SU-DHL-6 (cell line): ENCODE measurements around the gene RBM33.

Source experiments
- EZH2phosphoT487 ChIP-seq: fragments of 200-600 bp; sonication (generic), shearing (Covaris generic); conservative IDR thresholded peaks from 2 replicates; pipeline ENCODE4 v1.6.1; 2018; ENCODE audit warnings: mild to moderate bottlenecking, antibody characterized with exemption, low read length, moderate library complexity, mixed read lengths
- TF ChIP-seq, protein P1 (sequence below): fragments of 200-600 bp; sonication (generic); IDR thresholded peaks from one replicate; pipeline ENCODE4 v1.5.1; 2017; ENCODE audit warnings: antibody characterized with exemption, mild to moderate bottlenecking, low read length, moderate library complexity; ENCODE audit not compliant: insufficient read depth, poor library complexity, severe bottlenecking

- TF ChIP-seq, protein P1, sequence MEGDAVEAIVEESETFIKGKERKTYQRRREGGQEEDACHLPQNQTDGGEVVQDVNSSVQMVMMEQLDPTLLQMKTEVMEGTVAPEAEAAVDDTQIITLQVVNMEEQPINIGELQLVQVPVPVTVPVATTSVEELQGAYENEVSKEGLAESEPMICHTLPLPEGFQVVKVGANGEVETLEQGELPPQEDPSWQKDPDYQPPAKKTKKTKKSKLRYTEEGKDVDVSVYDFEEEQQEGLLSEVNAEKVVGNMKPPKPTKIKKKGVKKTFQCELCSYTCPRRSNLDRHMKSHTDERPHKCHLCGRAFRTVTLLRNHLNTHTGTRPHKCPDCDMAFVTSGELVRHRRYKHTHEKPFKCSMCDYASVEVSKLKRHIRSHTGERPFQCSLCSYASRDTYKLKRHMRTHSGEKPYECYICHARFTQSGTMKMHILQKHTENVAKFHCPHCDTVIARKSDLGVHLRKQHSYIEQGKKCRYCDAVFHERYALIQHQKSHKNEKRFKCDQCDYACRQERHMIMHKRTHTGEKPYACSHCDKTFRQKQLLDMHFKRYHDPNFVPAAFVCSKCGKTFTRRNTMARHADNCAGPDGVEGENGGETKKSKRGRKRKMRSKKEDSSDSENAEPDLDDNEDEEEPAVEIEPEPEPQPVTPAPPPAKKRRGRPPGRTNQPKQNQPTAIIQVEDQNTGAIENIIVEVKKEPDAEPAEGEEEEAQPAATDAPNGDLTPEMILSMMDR: no peak
- no peak for TF ChIP-seq EZH2phosphoT487
Observed at GRCh38 chr7:155722936-155723335, 78.5 kb downstream of the RBM33 start.
